ENCODE results near the gene CACNA1D.

The CACNA1D gene

GRCh38 chr3:53764026-53764775, 269.8 kb downstream of the CACNA1D start:
- no peak for DNase-seq

GRCh38 chr3:53765753-53766152, 271.3 kb downstream of the CACNA1D start:
- DNase-seq: no peak

GRCh38 chr3:53766706-53767105, 272.3 kb downstream of the CACNA1D start:
- DNase-seq: no peak

GRCh38 chr3:53768478-53769459, 274.4 kb downstream of the CACNA1D start:
- no peak for DNase-seq

GRCh38 chr3:53772562-53772961, 278.2 kb downstream of the CACNA1D start:
- DNase-seq: no peak

- no peak for DNase-seq
Observed at GRCh38 chr3:53773021-53773436, 278.6 kb downstream of the CACNA1D start.

- no peak for DNase-seq
Observed at GRCh38 chr3:53773611-53774368, 279.4 kb downstream of the CACNA1D start.

- DNase-seq: no peak
Observed at GRCh38 chr3:53774414-53774813, 280.0 kb downstream of the CACNA1D start.

GRCh38 chr3:53775018-53775417, 280.6 kb downstream of the CACNA1D start:
- DNase-seq: no peak

GRCh38 chr3:53775834-53776251, 281.4 kb downstream of the CACNA1D start:
- no peak for DNase-seq

- no peak for DNase-seq
Observed at GRCh38 chr3:53776494-53777101, 282.2 kb downstream of the CACNA1D start.

GRCh38 chr3:53777468-53777867, 283.1 kb downstream of the CACNA1D start:
- DNase-seq: no peak

GRCh38 chr3:53778153-53778552, 283.7 kb downstream of the CACNA1D start:
- no peak for DNase-seq

- no peak for DNase-seq
Observed at GRCh38 chr3:53780171-53780570, 285.8 kb downstream of the CACNA1D start.

- no peak for DNase-seq
Observed at GRCh38 chr3:53780806-53781205, 286.4 kb downstream of the CACNA1D start.

GRCh38 chr3:53787016-53787415, 292.6 kb downstream of the CACNA1D start:
- no peak for DNase-seq

- no peak for DNase-seq
Observed at GRCh38 chr3:53788038-53788437, 293.6 kb downstream of the CACNA1D start.

GRCh38 chr3:53789459-53789858, 295.0 kb downstream of the CACNA1D start:
- no peak for DNase-seq

GRCh38 chr3:53790470-53790869, 296.1 kb downstream of the CACNA1D start:
- DNase-seq: no peak

GRCh38 chr3:53791317-53791716, 296.9 kb downstream of the CACNA1D start:
- no peak for DNase-seq

- DNase-seq: no peak
Observed at GRCh38 chr3:53792866-53793265, 298.5 kb downstream of the CACNA1D start.

GRCh38 chr3:53794597-53794996, 300.2 kb downstream of the CACNA1D start:
- no peak for DNase-seq

- DNase-seq: no peak
Observed at GRCh38 chr3:53795176-53795575, 300.8 kb downstream of the CACNA1D start.
